HG03097 (cell line): ENCODE results near the gene WHRN.

Experiments
- ATAC-seq: cut with Tn5 transposase; IDR thresholded peaks from one replicate; pipeline ENCODE4 v1.9.1; 2021; ENCODE audit not compliant: unreplicated experiment, low FRiP score

Gene WHRN

GRCh38 chr9:114474425-114474824 lies 30.8 kb downstream of the WHRN start:
- no peak for ATAC-seq

DNA sequence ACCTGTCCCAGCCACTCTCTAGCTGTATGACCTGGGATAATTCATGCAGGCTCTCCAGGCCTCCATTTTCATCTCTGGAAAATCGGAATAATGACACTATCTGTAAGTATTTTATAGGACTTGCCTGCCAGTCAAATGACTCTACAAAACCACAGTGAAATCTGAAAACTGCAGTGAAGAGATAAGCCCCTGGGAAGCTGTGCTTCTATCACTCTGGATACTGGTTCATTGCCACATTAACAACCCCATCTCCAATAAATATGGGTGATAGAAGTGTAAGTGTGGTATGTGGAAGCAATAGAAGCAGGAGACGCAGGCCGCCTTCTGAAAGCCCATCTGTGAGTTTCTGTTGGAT lies 31.8 kb downstream of the WHRN start:
- ATAC-seq, result no peak

DNA sequence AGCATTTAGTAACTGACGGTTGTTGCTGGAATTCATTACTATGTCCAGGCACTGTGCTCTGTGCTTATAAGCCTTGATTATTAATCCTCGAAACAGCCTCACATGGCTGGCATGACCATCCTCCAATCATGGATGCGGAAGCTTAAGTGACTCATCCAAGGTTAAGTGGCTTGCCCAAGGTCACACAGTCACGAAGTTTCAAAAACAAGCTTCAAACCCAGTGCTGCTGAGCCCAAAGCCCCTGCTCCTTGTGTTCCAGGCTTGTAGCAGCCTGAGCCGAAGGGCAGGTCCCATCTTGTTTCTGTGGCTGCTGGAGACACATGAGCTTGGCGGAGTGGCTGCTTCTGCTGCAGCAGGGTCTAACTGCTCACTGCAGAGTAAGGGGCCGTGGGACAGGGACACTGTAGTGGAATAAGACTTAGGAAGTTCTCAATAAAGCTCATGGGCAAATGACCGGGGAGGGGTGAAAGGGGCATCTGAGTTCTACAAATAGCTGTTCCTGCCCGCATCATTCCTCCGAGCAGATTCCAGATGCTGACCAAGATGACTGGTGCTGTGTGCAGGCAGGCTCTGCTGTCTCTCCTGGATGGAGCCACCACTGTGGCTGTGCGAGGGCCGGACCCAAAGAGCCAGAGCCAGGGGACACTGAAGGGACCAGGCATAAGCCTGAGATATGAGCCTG lies 32.4 kb downstream of the WHRN start:
- ATAC-seq, result no peak

DNA sequence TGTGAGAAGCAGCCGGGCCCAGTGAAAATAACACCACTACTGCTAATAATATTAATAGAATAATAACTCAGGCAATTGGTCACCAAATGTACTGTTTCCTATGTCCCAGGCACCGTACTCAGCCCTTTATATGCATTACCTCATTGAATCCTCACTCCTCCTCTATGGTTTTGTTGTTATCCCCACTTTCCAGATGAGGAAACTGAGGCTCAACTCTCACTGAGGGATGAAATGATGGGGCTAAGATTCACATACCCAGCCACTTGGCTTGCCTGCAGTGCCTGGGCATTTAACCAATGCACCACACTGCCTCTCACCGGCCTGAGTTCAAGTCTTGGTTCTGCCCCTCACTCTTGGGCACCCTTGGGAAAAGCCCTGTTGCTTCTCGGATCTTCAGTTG lies 34.1 kb downstream of the WHRN start:
- no peak for ATAC-seq

- no peak for ATAC-seq
Measured at GRCh38 chr9:114470581-114470980, 34.7 kb downstream of the WHRN start.

- ATAC-seq, result no peak
Measured at GRCh38 chr9:114470121-114470520, 35.2 kb downstream of the WHRN start.

DNA sequence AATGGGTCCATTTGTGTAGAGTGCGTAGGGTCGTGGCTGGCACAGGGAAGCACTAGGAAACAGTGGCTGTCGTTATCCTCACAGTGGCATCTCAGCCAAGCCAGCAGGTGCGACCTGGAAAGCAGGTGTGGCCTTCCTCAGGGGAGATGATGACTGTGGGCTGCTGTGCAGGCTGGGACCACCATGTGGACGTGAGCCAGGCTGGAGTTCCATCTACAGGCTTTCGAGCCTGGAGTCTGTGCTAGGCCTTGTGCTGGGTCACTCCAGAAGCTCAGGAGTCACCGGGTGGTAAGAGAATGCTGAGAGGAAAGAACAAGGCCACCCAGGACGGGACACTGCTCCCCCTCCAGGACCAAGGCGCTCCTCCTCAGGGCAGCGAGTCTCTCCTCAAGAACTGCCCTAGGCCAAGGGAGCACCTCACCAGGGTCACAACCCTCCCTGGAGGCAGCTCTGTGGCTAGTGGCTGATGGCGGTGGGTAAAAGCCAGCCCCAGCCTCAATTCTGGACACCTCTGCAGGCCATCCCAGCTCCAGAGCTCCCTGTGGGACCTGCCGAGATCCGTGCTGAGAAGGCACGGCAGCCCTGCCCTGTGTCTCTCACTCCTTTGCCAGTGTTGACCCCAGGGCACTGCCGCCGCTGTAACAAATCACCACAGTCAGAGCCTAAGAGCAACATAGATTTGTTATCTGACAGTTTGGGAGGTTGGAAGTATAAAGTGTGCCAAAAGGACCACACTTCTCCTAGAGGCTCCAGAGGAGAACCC lies 36.0 kb downstream of the WHRN start:
- no peak for ATAC-seq

GRCh38 chr9:114467910-114468309 lies 37.4 kb downstream of the WHRN start:
- no peak for ATAC-seq

GRCh38 chr9:114467226-114467750 lies 38.0 kb downstream of the WHRN start:
- ATAC-seq, result no peak

DNA sequence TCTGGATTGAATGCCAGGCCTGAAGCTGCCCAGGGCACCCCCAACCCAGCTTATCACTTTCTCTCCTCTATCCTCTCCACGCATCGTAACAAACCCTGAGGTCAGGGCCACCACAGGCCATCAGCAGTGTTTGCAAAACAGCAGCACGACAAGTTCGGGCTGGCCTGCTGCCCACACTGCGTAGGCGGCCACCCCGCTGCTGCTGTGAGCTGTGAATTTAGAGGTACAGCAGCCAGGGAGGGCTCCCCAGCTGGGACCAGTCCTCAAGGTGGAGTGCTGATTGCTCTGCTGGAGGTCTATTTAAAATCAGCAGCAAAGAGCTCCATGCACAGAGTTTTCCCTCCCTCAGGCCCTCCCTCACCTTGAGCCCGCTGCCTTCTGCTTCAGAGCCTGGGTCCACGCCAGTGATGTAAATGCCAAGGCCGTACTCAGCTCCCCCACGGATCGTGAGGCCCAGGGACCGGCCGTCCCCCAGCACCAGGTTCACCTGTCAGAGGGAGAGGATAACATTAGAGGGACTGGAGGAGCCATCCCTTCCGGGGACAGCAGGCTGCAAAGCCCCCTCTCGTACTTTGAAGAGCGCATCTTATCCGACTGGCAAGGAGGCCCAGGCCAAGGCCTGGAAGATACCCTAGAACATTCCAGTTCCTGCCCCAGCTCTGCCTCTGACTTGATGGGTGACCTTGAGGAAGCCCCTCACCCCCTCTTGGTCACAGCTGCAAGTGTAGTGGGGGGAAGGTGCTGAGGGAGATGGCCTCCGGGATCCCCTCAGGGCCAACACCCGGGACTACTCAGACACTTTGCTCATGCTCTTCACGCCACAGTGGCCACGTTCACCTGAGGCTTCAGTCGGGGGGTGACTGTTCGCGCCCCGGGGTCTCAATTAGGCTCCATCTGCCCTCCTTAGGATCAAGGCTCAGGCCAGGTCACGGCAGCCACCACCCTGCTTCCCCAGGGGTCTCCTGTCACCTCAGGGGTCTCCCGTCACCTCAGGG lies 39.1 kb downstream of the WHRN start:
- no peak for ATAC-seq

GRCh38 chr9:114465417-114465816 lies 39.9 kb downstream of the WHRN start:
- ATAC-seq, result no peak

- no peak for ATAC-seq
Measured at GRCh38 chr9:114464281-114465051, 40.8 kb downstream of the WHRN start.

GRCh38 chr9:114462791-114463190 lies 42.5 kb downstream of the WHRN start:
- ATAC-seq, result no peak

- ATAC-seq, result no peak
Measured at GRCh38 chr9:114461468-114461867, 43.8 kb downstream of the WHRN start.

- no peak for ATAC-seq
Measured at GRCh38 chr9:114460513-114461199, 44.6 kb downstream of the WHRN start.

DNA sequence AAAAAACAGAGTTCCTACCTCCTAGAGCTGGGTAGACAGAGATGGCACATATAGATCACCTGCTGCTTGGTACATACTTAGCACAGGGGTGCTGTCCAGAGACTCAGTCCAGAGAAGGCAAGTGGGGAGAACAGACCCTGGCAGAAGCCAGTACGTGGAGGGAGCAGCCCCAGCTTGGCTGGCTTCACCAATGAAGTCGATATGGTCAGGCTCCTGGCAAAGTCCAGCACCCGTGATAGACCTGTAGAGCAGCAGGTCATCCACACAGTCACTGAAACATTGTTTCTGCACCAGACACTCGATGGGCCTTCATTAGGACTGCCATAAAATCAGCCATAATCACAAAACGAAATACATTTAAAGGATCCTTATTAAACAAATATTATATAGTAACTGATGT lies 45.8 kb downstream of the WHRN start:
- ATAC-seq, result no peak

GRCh38 chr9:114456929-114457328 lies 48.3 kb downstream of the WHRN start:
- ATAC-seq, result no peak

- ATAC-seq, result no peak
Measured at GRCh38 chr9:114454652-114455051, 50.6 kb downstream of the WHRN start.
